HFFc6 (cell line): ENCODE results near the gene FRMD4A. TPM values are rescaled to one million over a fixed set of nuclear protein-coding genes. Genes with fewer than 3 reads are reported as not detected.

Experiments
- DNase-seq: peaks from one replicate; pipeline ENCODE4 v3.0.0-alpha.2; 2018
- H3K27ac Mint-ChIP-seq: 2 replicates; pipeline ENCODE4 v1.8.0; 2020; ENCODE audit warnings: mild to moderate bottlenecking, mixed read lengths
- H3K27me3 Mint-ChIP-seq: 2 replicates; pipeline ENCODE4 v1.8.0; 2021; ENCODE audit warnings: mild to moderate bottlenecking, moderate library complexity, mixed read lengths; ENCODE audit not compliant: insufficient read depth
- H3K36me3 Mint-ChIP-seq: 2 replicates; pipeline ENCODE4 v1.8.0; 2021; ENCODE audit warnings: low read depth, mixed read lengths
- H3K4me1 Mint-ChIP-seq: 2 replicates; pipeline ENCODE4 v1.8.0; 2020; ENCODE audit warnings: low read depth, mixed read lengths
- H3K4me3 Mint-ChIP-seq: 2 replicates; pipeline ENCODE4 v1.8.0; 2020; ENCODE audit warnings: mild to moderate bottlenecking, moderate library complexity, mixed read lengths
- H3K9me3 Mint-ChIP-seq: 2 replicates; pipeline ENCODE4 v1.8.0; 2020; ENCODE audit warnings: mild to moderate bottlenecking, mixed read lengths
- CTCF ChIP-seq: fragments of 200-600 bp; sonication (generic); IDR thresholded peaks from 2 replicates; pipeline ENCODE4 v1.5.0; 2021; ENCODE audit warnings: antibody characterized with exemption, mild to moderate bottlenecking
- total RNA-seq, 6 experiments: library from RNA; stranded (reverse); fragmentation: NEBNext Ultra II Directional; extraction: Animal tissue kit (Norgen Biotek cat#: 25700); gene quantifications; 2 replicates in 1 of 6; 3 replicates in 5 of 6; pipeline ENCODE4 v1.2.3, GENCODE V29; 2021

The FRMD4A gene
- total RNA-seq, 6 experiments from 2014 or later = 76.7 to 117 (median 92.3) TPM

GRCh38 chr10:14125564-14125963, 205.2 kb downstream of the FRMD4A start:
- no peak for DNase-seq
- H3K36me3 Mint-ChIP-seq = peaks cover 14% of the 10 kb centered on the region
- H3K9me3 Mint-ChIP-seq = peaks cover 15% of the 10 kb centered on the region
- no peak for TF ChIP-seq CTCF
- H3K4me1 Mint-ChIP-seq = peaks cover 17% of the 10 kb centered on the region
- H3K4me3 Mint-ChIP-seq = no peak overlapping the region
- no peak overlapping the region for H3K27ac Mint-ChIP-seq
- peaks cover 32% of the 10 kb centered on the region for H3K27me3 Mint-ChIP-seq

- Mint-ChIP-seq H3K27me3 (peaks cover 35% of the 10 kb centered on the region), H3K27ac (no peak overlapping the region), H3K4me3 (no peak overlapping the region), H3K9me3 (peaks cover 15% of the 10 kb centered on the region), H3K4me1 (peaks cover 17% of the 10 kb centered on the region), H3K36me3 (peaks cover 14% of the 10 kb centered on the region)
- no peak for TF ChIP-seq CTCF
- no peak for DNase-seq
These were observed 205.8 kb downstream of the FRMD4A start for GRCh38 chr10:14124941-14125340.

GRCh38 chr10:14123139-14123538, 207.6 kb downstream of the FRMD4A start:
- Mint-ChIP-seq H3K9me3 (peaks cover 15% of the 10 kb centered on the region), H3K36me3 (peaks cover 14% of the 10 kb centered on the region), H3K27ac (no peak overlapping the region), H3K27me3 (peaks cover 40% of the 10 kb centered on the region), H3K4me1 (peaks cover 17% of the 10 kb centered on the region), H3K4me3 (no peak overlapping the region)
- no peak for TF ChIP-seq CTCF
- DNase-seq = no peak

DNA sequence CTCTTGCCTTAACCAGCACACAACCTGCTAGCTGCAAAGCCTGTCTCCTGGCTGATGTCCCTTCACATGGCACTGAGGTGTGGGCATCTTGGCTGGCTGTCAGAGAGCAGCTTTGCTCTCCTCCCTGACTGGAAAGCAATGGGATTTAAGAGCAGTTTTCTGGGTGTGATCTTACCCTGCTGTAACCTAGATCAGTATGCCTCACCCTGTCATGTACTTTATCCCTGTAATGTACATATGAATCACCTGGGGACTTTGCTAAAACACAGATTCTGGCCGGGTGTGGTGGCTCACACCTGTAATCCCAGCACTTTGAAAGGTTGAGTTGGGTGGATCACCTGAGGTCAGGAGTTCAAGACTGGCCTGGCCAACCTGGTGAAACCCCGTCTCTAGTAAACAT, 209.9 kb downstream of the FRMD4A start:
- Mint-ChIP-seq H3K9me3 (no peaks in the 10 kb centered on the region), H3K4me1 (0 out of 2 replicates have a peak, but pooled peaks cover 5% of the 10 kb centered on the region), H3K4me3 (no peak overlapping the region), H3K27ac (no peak overlapping the region), H3K36me3 (no peaks in the 10 kb centered on the region), H3K27me3 (peaks cover 41% of the 10 kb centered on the region)
- TF ChIP-seq CTCF = no peak
- DNase-seq = no peak

DNA sequence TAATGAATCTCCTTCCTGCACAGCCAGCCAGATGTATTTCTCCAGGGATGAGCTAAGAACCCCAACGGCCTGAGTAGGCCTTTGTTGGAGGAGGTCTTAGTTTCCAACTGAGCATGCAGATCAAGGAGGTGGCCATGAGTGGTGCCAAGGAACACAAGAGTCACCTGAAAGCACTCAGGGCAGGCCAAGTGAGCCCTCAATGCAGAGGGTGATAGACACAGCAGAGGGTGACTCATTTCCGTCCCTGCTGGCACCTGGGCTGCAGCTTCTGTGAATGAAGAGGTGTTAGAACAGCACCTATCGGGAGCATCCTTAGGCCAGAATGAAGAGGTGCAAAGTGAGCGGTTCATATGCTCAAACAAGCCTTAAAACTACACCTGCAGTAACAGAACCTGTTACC, 211.8 kb downstream of the FRMD4A start:
- Mint-ChIP-seq H3K27ac (no peak overlapping the region), H3K4me1 (no peaks in the 10 kb centered on the region), H3K27me3 (peaks cover 52% of the 10 kb centered on the region), H3K4me3 (no peak overlapping the region), H3K9me3 (no peaks in the 10 kb centered on the region), H3K36me3 (no peaks in the 10 kb centered on the region)
- no peak for TF ChIP-seq CTCF
- DNase-seq = no peak

GRCh38 chr10:14116837-14117236, 213.9 kb downstream of the FRMD4A start:
- H3K4me3 Mint-ChIP-seq = no peak overlapping the region
- H3K36me3 Mint-ChIP-seq = no peaks in the 10 kb centered on the region
- no peak for DNase-seq
- H3K27me3 Mint-ChIP-seq = peaks cover 57% of the 10 kb centered on the region
- no peak for TF ChIP-seq CTCF
- H3K9me3 Mint-ChIP-seq = no peaks in the 10 kb centered on the region
- H3K27ac Mint-ChIP-seq = no peak overlapping the region
- no peaks in the 10 kb centered on the region for H3K4me1 Mint-ChIP-seq
